PC-3 (cell line): ENCODE data around the gene RNF126. TPM values are rescaled to one million over a fixed set of nuclear protein-coding genes. Genes with fewer than 3 reads are reported as not detected.

Experiments
- ATAC-seq: fragments of 200-7000 bp; cut with Tn5 transposase; 2 replicates; pipeline ENCODE4 v1.9.1; 2020; ENCODE audit warnings: mild to moderate bottlenecking, moderate library complexity
- BruUV-seq: library from RNA; stranded (reverse); fragments of 400-500 nt; replicated peaks from 2 replicates; lab custom pipeline; 2021; lab: Mats Ljungman, UMichigan
- CTCF ChIA-PET: fragments of 300-600 bp; sonication (Branson Sonifier 250); formaldehyde crosslinking; loops from one replicate; lab custom pipeline; 2022; ENCODE audit warnings: antibody characterized with exemption; lab: Charles Lee
- POLR2A ChIA-PET: fragments of 300-600 bp; sonication (Branson Sonifier 250); formaldehyde crosslinking; loops from one replicate; lab custom pipeline; 2022; ENCODE audit warnings: antibody characterized with exemption; ENCODE audit not compliant: unreplicated experiment; lab: Charles Lee
- DNase-seq: peaks from one replicate; pipeline ENCODE4 v3.0.0-alpha.2; 2015
- H2AFZ ChIP-seq: fragments of 300-600 bp; sonication (generic); 2 replicates; pipeline ENCODE4 v1.6.0; 2016; ENCODE audit warnings: antibody characterized with exemption, low read length
- H3F3A ChIP-seq: fragments of 300-600 bp; sonication (generic); one replicate; pipeline ENCODE4 v1.6.0; 2017; ENCODE audit warnings: antibody characterized with exemption, low read length, control low read depth, mild to moderate bottlenecking; ENCODE audit not compliant: unreplicated experiment
- H3K27ac ChIP-seq: fragments of 300-600 bp; sonication (generic); 2 replicates; pipeline ENCODE4 v1.5.1; 2016; ENCODE audit warnings: mild to moderate bottlenecking, low read length
- H3K27me3 ChIP-seq: fragments of 300-600 bp; sonication (generic); 2 replicates; pipeline ENCODE4 v1.6.1; 2016; ENCODE audit warnings: low read length, mixed read lengths
- H3K36me3 ChIP-seq: fragments of 300-600 bp; sonication (generic); 2 replicates; pipeline ENCODE4 v1.6.1; 2016; ENCODE audit warnings: low read depth, mixed run types, low read length, mixed read lengths
- H3K4me1 ChIP-seq: fragments of 300-600 bp; sonication (generic); 2 replicates; pipeline ENCODE4 v1.5.1; 2016; ENCODE audit warnings: low read length; ENCODE audit not compliant: insufficient read depth
- H3K4me2 ChIP-seq: fragments of 300-600 bp; sonication (generic); 2 replicates; pipeline ENCODE4 v1.6.0; 2016; ENCODE audit warnings: low read length
- H3K4me3 ChIP-seq: fragments of 300-600 bp; sonication (generic); 2 replicates; pipeline ENCODE4 v1.5.1; 2016; ENCODE audit warnings: mild to moderate bottlenecking, low read length, mixed read lengths
- H3K79me2 ChIP-seq: fragments of 300-600 bp; sonication (generic); 2 replicates; pipeline ENCODE4 v1.6.1; 2017; ENCODE audit warnings: low read length, mixed read lengths
- H3K9ac ChIP-seq: fragments of 300-600 bp; sonication (generic); 2 replicates; pipeline ENCODE4 v1.6.0; 2016; ENCODE audit warnings: mild to moderate bottlenecking, low read length
- H3K9me2 ChIP-seq: fragments of 300-600 bp; sonication (generic); replicated peaks from 2 replicates; pipeline ENCODE4 v1.6.1; 2016; ENCODE audit warnings: mixed run types, low read length, mixed read lengths
- H3K9me3 ChIP-seq: fragments of 300-600 bp; sonication (generic); 2 replicates; pipeline ENCODE4 v1.6.1; 2016; ENCODE audit warnings: low read length, mixed read lengths
- H4K20me1 ChIP-seq: fragments of 300-600 bp; sonication (generic); 2 replicates; pipeline ENCODE4 v1.6.1; 2016; ENCODE audit warnings: low read length, mixed read lengths
- CTCF ChIP-seq: fragments of 300-600 bp; sonication (generic); conservative IDR thresholded peaks from 2 replicates; pipeline ENCODE4 v1.5.1; 2017; ENCODE audit warnings: antibody characterized with exemption, low read depth, mild to moderate bottlenecking, low read length
- EZH2 ChIP-seq: fragments of 300-600 bp; sonication (generic); IDR thresholded peaks from one replicate; pipeline ENCODE4 v1.6.1; 2017; ENCODE audit warnings: antibody characterized with exemption, mild to moderate bottlenecking, low read length; ENCODE audit not compliant: unreplicated experiment
- EZH2phosphoT487 ChIP-seq: fragments of 300-600 bp; sonication (generic); IDR thresholded peaks from 2 replicates; pipeline ENCODE4 v1.6.1; 2018; ENCODE audit warnings: mild to moderate bottlenecking, antibody characterized with exemption, low read length, borderline replicate concordance
- intact Hi-C: fragments of 100-400 bp; cut with micrococcal nuclease; formaldehyde crosslinking; loops from 2 replicates; pipeline ENCODE4 v1.9.0; 2023
- total RNA-seq: library from RNA; depleted of rRNA; stranded (reverse); fragments of >200 nt; gene quantifications from 2 replicates; pipeline ENCODE4 v1.2.3, GENCODE V29; 2014

The RNF126 gene
- total RNA-seq, 1 experiment from 2014 or later = 86.4 TPM

- POLR2A ChIA-PET = no interaction called here
- H3K4me1 ChIP-seq = peaks cover 8% of the 10 kb centered on the region
- H3K9me2 ChIP-seq = no peaks in the 10 kb centered on the region
- H3K9me3 ChIP-seq = no peaks in the 10 kb centered on the region
- ATAC-seq (no peak), DNase-seq (no peak)
- H3K36me3 ChIP-seq = no peaks in the 10 kb centered on the region
- H3F3A ChIP-seq = no peaks in the 10 kb centered on the region
- BruUV-seq = no TSS peak
- CTCF ChIA-PET = no interaction called here
- H3K79me2 ChIP-seq = peaks cover 95% of the 10 kb centered on the region
- no peaks in the 10 kb centered on the region for H3K27me3 ChIP-seq
- no peak overlapping the region for H3K4me2 ChIP-seq
- H4K20me1 ChIP-seq = peaks cover 50% of the 10 kb centered on the region
- TF ChIP-seq EZH2phosphoT487 (no peak), EZH2 (no peak), CTCF (no peak)
- H3K27ac ChIP-seq = no peak overlapping the region
- H2AFZ ChIP-seq = no peak overlapping the region
- H3K4me3 ChIP-seq = no peak overlapping the region
- intact Hi-C loops = no loop called here
- no peak overlapping the region for H3K9ac ChIP-seq
Measured at GRCh38 chr19:658059-658839, 4.8 kb downstream of the RNF126 start.

GRCh38 chr19:657611-658010 lies 5.4 kb downstream of the RNF126 start:
- Histone ChIP-seq H3K9me2 (no peaks in the 10 kb centered on the region), H2AFZ (no peak overlapping the region), H3K36me3 (no peaks in the 10 kb centered on the region), H3K4me2 (no peak overlapping the region), H3F3A (no peaks in the 10 kb centered on the region), H4K20me1 (peaks cover 50% of the 10 kb centered on the region), H3K27ac (no peak overlapping the region), H3K9ac (no peak overlapping the region), H3K27me3 (no peaks in the 10 kb centered on the region), H3K9me3 (no peaks in the 10 kb centered on the region), H3K79me2 (peaks cover 98% of the 10 kb centered on the region), H3K4me1 (peaks cover 8% of the 10 kb centered on the region), H3K4me3 (no peak overlapping the region)
- intact Hi-C loops = no loop called here
- ATAC-seq (no peak), DNase-seq (no peak)
- ChIA-PET CTCF (no interaction called here), POLR2A (no interaction called here)
- no TSS peak for BruUV-seq
- TF ChIP-seq EZH2phosphoT487 = no peak
- TF ChIP-seq EZH2 = no peak
- TF ChIP-seq CTCF = no peak
